H9 (cell line): ENCODE data around the gene ATAD1. TPM values are rescaled to one million over a fixed set of nuclear protein-coding genes. Genes with fewer than 3 reads are reported as not detected.

Experiments used
- DNase-seq: peaks from one replicate; pipeline ENCODE4 v3.0.0-alpha.2; 2017
- H2AFZ ChIP-seq: one replicate; pipeline ENCODE4 v1.6.1; 2013; ENCODE audit warnings: mild to moderate bottlenecking, low read length, control low read depth, moderate library complexity
- H2AK5ac ChIP-seq: 2 replicates; pipeline ENCODE4 v1.6.1; 2013; ENCODE audit warnings: low read length, control low read depth, mixed read lengths; ENCODE audit not compliant: insufficient read length
- H2BK120ac ChIP-seq: one replicate; pipeline ENCODE4 v1.6.1; 2013; ENCODE audit warnings: low read depth, mild to moderate bottlenecking, low read length, control low read depth, inconsistent platforms; ENCODE audit not compliant: poor library complexity, severe bottlenecking
- H2BK12ac ChIP-seq: 2 replicates; pipeline ENCODE4 v1.6.1; 2013; ENCODE audit warnings: low read length, control low read depth, mixed read lengths, low read depth; ENCODE audit not compliant: insufficient read length
- H2BK15ac ChIP-seq: 2 replicates; pipeline ENCODE4 v1.6.1; 2013; ENCODE audit warnings: low read depth, low read length, control low read depth
- H2BK20ac ChIP-seq: one replicate; pipeline ENCODE4 v1.6.1; 2013; ENCODE audit warnings: low read depth, mild to moderate bottlenecking, low read length, control low read depth, inconsistent platforms; ENCODE audit not compliant: poor library complexity, severe bottlenecking
- H2BK5ac ChIP-seq: 2 replicates; pipeline ENCODE4 v1.6.1; 2013; ENCODE audit warnings: low read length, control low read depth, mixed read lengths; ENCODE audit not compliant: insufficient read length
- H3K14ac ChIP-seq: 2 replicates; pipeline ENCODE4 v1.6.1; 2013; ENCODE audit warnings: low read length, control low read depth; ENCODE audit not compliant: insufficient read depth
- H3K18ac ChIP-seq: 2 replicates; pipeline ENCODE4 v1.6.1; 2013; ENCODE audit warnings: low read depth, mild to moderate bottlenecking, mixed read lengths, low read length, control low read depth; ENCODE audit not compliant: insufficient read length
- H3K23ac ChIP-seq: 2 replicates; pipeline ENCODE4 v1.6.1; 2013; ENCODE audit warnings: low read length, control low read depth, mixed read lengths, low read depth; ENCODE audit not compliant: insufficient read length
- H3K23me2 ChIP-seq: 2 replicates; pipeline ENCODE4 v1.6.1; 2013; ENCODE audit warnings: low read depth, mild to moderate bottlenecking, mixed read lengths, low read length, control low read depth; ENCODE audit not compliant: insufficient read length, poor library complexity, severe bottlenecking
- H3K27ac ChIP-seq: 2 replicates; pipeline ENCODE4 v1.5.1; 2013; ENCODE audit warnings: low read length, control low read depth, mixed read lengths, low read depth; ENCODE audit not compliant: insufficient read length
- H3K27me3 ChIP-seq: 2 replicates; pipeline ENCODE4 v1.6.1; 2013; ENCODE audit warnings: low read length, control low read depth, inconsistent platforms; ENCODE audit not compliant: insufficient read depth
- H3K4ac ChIP-seq: 2 replicates; pipeline ENCODE4 v1.6.1; 2013; ENCODE audit warnings: low read depth, mild to moderate bottlenecking, control low read depth, inconsistent platforms, low read length, moderate library complexity
- H3K4me1 ChIP-seq: 2 replicates; pipeline ENCODE4 v1.6.1; 2013; ENCODE audit warnings: low read length, control low read depth, inconsistent platforms; ENCODE audit not compliant: insufficient read depth
- H3K4me2 ChIP-seq: 2 replicates; pipeline ENCODE4 v1.6.1; 2013; ENCODE audit warnings: low read length, control low read depth, mixed read lengths; ENCODE audit not compliant: insufficient read length, insufficient read depth
- H3K56ac ChIP-seq: 2 replicates; pipeline ENCODE4 v1.6.1; 2013; ENCODE audit warnings: low read depth, mild to moderate bottlenecking, mixed read lengths, low read length, control low read depth; ENCODE audit not compliant: insufficient read length
- H3K79me1 ChIP-seq: 2 replicates; pipeline ENCODE4 v1.6.1; 2013; ENCODE audit warnings: low read depth, mild to moderate bottlenecking, moderate library complexity, low read length, control low read depth, inconsistent platforms; ENCODE audit not compliant: insufficient read depth, poor library complexity, severe bottlenecking
- H3K79me2 ChIP-seq: 2 replicates; pipeline ENCODE4 v1.6.1; 2013; ENCODE audit warnings: low read length, control low read depth, inconsistent platforms; ENCODE audit not compliant: insufficient read depth
- H3K9ac ChIP-seq: 2 replicates; pipeline ENCODE4 v1.6.1; 2013; ENCODE audit warnings: low read length, control low read depth, mixed read lengths; ENCODE audit not compliant: insufficient read length; ENCODE audit errors: extremely low read depth
- H3K9me3 ChIP-seq: one replicate; pipeline ENCODE4 v1.6.1; 2013; ENCODE audit warnings: low read depth, low read length, inconsistent platforms; ENCODE audit not compliant: control insufficient read depth
- H3T11ph ChIP-seq: one replicate; pipeline ENCODE4 v1.6.1; 2013; ENCODE audit warnings: mild to moderate bottlenecking, low read length, control low read depth, inconsistent platforms
- H4K20me1 ChIP-seq: one replicate; pipeline ENCODE4 v1.6.1; 2013; ENCODE audit not compliant: control insufficient read depth, insufficient read length, insufficient read depth
- H4K5ac ChIP-seq: 2 replicates; pipeline ENCODE4 v1.6.1; 2013; ENCODE audit warnings: low read depth, mild to moderate bottlenecking, mixed read lengths, low read length, control low read depth; ENCODE audit not compliant: insufficient read length
- H4K8ac ChIP-seq: replicated peaks from 2 replicates; pipeline ENCODE4 v1.6.1; 2013; ENCODE audit warnings: low read length, control low read depth, mixed read lengths, low read depth; ENCODE audit not compliant: insufficient read length
- H4K91ac ChIP-seq: 2 replicates; pipeline ENCODE4 v1.6.1; 2013; ENCODE audit warnings: low read depth, mild to moderate bottlenecking, moderate library complexity, mixed read lengths, low read length, control low read depth; ENCODE audit not compliant: insufficient read length
- H3K27ac Mint-ChIP-seq, 3 experiments: 2 replicates in 2 of 3; 3 replicates in 1 of 3; pipeline ENCODE4 v1.8.0; 2020 to 2021; ENCODE audit warnings: mixed read lengths in 3 of 3, mild to moderate bottlenecking in 1 of 3, moderate library complexity in 1 of 3
- H3K27me3 Mint-ChIP-seq: 2 replicates; pipeline ENCODE4 v1.8.0; 2021; ENCODE audit warnings: low read depth, mild to moderate bottlenecking, moderate library complexity, mixed read lengths
- H3K36me3 Mint-ChIP-seq, 3 experiments: 2 replicates in 2 of 3; 3 replicates in 1 of 3; pipeline ENCODE4 v1.8.0; 2020 to 2021; ENCODE audit warnings: low read depth in 3 of 3, mixed read lengths in 3 of 3; ENCODE audit not compliant: insufficient read depth in 1 of 3
- H3K4me1 Mint-ChIP-seq, 2 experiments: 2 replicates each; pipeline ENCODE4 v1.8.0; 2020; ENCODE audit warnings: mixed read lengths in 2 of 2
- H3K4me3 Mint-ChIP-seq, 2 experiments: 2 replicates in 1 of 2; 3 replicates in 1 of 2; pipeline ENCODE4 v1.8.0; 2020 to 2021; ENCODE audit warnings: mild to moderate bottlenecking in 2 of 2, mixed read lengths in 2 of 2, moderate library complexity in 1 of 2
- H3K9me3 Mint-ChIP-seq, 2 experiments: 2 replicates in 1 of 2; 3 replicates in 1 of 2; pipeline ENCODE4 v1.8.0; 2020; ENCODE audit warnings: mild to moderate bottlenecking in 2 of 2, mixed read lengths in 2 of 2, moderate library complexity in 1 of 2
- CTCF ChIP-seq: fragments of 200-600 bp; sonication (generic); conservative IDR thresholded peaks from 3 replicates; pipeline ENCODE4 v1.8.0; 2021; ENCODE audit warnings: antibody characterized with exemption, mild to moderate bottlenecking
- WGBS: extraction: QIAGEN DNeasy Blood & Tissue Kit; methylation state at CpG from one replicate; pipeline ENCODE4 v1.1.7; 2013; ENCODE audit warnings: missing lambda C conversion rate, low lambda C conversion rate, mixed read lengths; ENCODE audit not compliant: insufficient read length; ENCODE audit errors: extremely low coverage; 5-methylcytosine and 5-hydroxymethylcytosine counted together
- total RNA-seq: library from RNA; stranded (reverse); gene quantifications from 2 replicates; pipeline ENCODE4 v1.2.1, GENCODE V29; 2021

The ATAD1 gene
- total RNA-seq, 1 experiment from 2014 or later, result 38.7 TPM

- H4K5ac ChIP-seq, result peak overlapping the region; percentile 34
- no peak overlapping the region for H2AFZ ChIP-seq
- H3K79me1 ChIP-seq, result no peaks in the 10 kb centered on the region
- Mint-ChIP-seq H3K27ac (peak overlapping the region; percentile 97 to 99 (median 99)), H3K36me3 (peaks cover 0 to 5% (median 0%) of the 10 kb centered on the region in 3 experiments; a peak in 4 of 7 replicates), H3K4me3 (peak overlapping the region; percentile 97 to 99), H3K4me1 (peaks cover 30 to 31% of the 10 kb centered on the region in 2 experiments), H3K9me3 (no peaks in the 10 kb centered on the region; a peak in 1 of 5 replicates), H3K27me3 (peaks cover 8% of the 10 kb centered on the region; the same call in 1 of the 2 replicates)
- no peak overlapping the region for H2BK120ac ChIP-seq
- no peak overlapping the region for H2BK12ac ChIP-seq
- no peaks in the 10 kb centered on the region for H3K9me3 ChIP-seq
- H3K23ac ChIP-seq, result no peak overlapping the region
- no peak for DNase-seq
- H3K27ac ChIP-seq, result peak overlapping the region; percentile 49
- no peak overlapping the region for H4K91ac ChIP-seq
- H2BK15ac ChIP-seq, result no peak overlapping the region
- H2BK5ac ChIP-seq, result no peak overlapping the region
- H2BK20ac ChIP-seq, result no peak overlapping the region
- no peaks in the 10 kb centered on the region for H3K4me1 ChIP-seq
- no peak overlapping the region for H3T11ph ChIP-seq
- H4K20me1 ChIP-seq, result no peaks in the 10 kb centered on the region
- peaks cover 17% of the 10 kb centered on the region for H3K23me2 ChIP-seq
- H2AK5ac ChIP-seq, result no peak overlapping the region
- H3K4me2 ChIP-seq, result peak overlapping the region; percentile 82
- TF ChIP-seq CTCF, result no peak
- peak overlapping the region; percentile 1 for H3K56ac ChIP-seq
- no peak overlapping the region for H4K8ac ChIP-seq
- peak overlapping the region; percentile 88 for H3K9ac ChIP-seq
- H3K4ac ChIP-seq, result no peak overlapping the region; the same call in 1 of the 2 replicates
- no CpG with 5 or more reads among the region's 21 CpGs for WGBS
- peak overlapping the region; percentile 49 for H3K18ac ChIP-seq
- H3K27me3 ChIP-seq, result no peaks in the 10 kb centered on the region
- peaks cover 24% of the 10 kb centered on the region; the same call in 1 of the 2 replicates for H3K79me2 ChIP-seq
- peak overlapping the region; percentile 64 for H3K14ac ChIP-seq
Measured at GRCh38 chr10:87862679-87863052, 44.6 kb upstream of the ATAD1 start.
